ENCODE results near the gene CYP1A2.
"Not testable (repeated sequence)": the region's sequence is repeated elsewhere in the genome, so short reads cannot be mapped to it uniquely, and the experiment has no call there.

The CYP1A2 gene

DNA sequence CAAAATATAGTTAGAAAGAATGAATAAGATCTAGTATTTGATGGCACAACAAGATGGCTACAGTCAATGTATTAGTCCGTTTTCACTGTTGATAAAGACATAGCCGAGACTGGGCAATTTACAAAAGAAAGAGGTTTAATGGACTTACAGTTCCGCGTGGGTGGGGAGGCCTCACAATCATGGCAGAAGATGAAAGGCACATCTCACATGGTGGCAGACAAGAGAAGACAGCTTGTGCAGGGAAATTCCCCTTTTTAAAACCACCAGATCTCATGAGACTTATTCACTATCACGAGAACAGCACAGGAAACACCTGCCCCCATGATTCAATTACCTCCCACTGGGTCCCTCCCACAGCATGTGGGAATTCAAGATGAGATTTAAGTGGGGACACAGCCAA lies 10.4 kb upstream of the CYP1A2 start:
- DNase-seq (ENCODE audit: low read depth) = not testable (repeated sequence)

DNA sequence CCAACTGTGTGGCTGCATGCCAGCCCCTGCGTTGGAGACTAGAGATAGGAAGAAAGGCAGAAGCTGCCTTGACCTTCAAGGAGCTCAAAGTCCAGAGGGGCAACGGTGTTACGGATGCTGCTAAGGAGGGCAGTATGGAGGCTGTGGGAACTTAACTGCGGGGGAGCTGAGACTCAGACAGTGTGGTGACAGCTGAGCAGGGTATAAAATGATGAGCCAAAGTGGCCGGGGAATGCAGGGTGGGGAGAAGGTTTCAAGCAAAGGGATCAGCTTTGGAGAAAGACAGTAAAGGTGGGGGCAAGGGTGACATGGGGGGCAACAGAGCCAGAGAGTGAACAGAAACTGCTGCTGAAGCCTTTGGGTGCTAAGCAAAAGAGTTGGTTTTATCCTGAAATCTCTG lies 6.2 kb upstream of the CYP1A2 start:
- DNase-seq (ENCODE audit: low read depth) = no peak

DNA sequence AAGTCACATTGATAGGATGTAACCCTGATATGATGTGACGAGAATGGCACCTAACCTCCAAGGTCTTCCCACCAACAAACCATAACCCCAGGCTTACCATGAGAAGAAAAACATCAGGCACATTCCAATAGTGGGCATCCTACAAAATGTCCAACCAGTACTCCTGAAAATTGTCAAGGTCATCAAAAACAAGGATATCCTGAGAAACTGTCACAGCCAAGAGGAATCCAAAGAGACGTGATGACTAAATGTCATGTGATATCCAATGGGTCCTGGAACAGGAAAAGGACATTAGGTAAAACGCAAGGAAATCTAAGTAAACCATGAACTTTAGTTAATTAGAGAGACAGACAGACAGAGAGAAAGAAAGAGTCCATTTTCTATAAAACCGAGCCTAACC lies 2.3 kb upstream of the CYP1A2 start:
- DNase-seq (ENCODE audit: low read depth) = no peak

DNA sequence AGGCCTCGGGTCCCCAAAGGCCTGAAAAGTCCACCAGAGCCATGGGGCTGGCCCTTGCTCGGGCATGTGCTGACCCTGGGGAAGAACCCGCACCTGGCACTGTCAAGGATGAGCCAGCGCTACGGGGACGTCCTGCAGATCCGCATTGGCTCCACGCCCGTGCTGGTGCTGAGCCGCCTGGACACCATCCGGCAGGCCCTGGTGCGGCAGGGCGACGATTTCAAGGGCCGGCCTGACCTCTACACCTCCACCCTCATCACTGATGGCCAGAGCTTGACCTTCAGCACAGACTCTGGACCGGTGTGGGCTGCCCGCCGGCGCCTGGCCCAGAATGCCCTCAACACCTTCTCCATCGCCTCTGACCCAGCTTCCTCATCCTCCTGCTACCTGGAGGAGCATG lies 1.2 kb downstream of the CYP1A2 start:
- no peak for DNase-seq (ENCODE audit: low read depth)

DNA sequence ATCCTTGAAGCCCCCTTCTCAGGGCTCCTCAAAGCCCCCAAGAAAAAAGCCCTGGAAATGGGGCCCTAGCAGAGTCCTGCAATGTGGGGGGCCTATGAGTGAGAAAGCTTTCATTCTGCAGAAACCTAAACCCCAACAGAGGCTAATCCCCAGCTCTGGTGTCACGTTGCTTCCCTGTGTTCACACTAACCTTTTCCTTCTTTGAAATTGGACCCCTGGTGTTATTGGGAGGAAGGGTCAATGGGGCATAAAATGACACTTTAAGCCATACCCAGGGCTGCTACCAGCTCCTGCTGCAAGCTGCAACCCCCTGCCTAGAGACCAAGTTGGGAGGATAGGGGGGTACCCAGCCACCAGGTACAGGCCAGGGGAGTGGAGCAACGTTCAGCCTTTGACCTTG lies 2.1 kb downstream of the CYP1A2 start:
- no peak for DNase-seq (ENCODE audit: low read depth)

DNA sequence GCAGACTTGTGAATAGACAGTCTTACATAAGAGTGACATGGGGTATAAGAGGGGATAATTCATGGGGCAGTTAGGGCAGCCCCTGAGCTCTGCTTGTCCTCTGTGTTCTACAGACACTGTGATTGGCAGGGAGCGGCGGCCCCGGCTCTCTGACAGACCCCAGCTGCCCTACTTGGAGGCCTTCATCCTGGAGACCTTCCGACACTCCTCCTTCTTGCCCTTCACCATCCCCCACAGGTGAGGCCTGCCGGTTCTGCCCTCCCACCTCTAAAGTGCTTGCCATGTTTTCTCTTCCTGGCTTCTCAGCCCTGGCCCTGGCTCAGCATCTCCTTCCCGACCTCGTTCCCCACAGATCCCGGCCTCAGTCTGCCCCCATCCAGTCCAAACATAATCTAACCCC lies 3.4 kb downstream of the CYP1A2 start:
- no peak for DNase-seq (ENCODE audit: low read depth)

DNA sequence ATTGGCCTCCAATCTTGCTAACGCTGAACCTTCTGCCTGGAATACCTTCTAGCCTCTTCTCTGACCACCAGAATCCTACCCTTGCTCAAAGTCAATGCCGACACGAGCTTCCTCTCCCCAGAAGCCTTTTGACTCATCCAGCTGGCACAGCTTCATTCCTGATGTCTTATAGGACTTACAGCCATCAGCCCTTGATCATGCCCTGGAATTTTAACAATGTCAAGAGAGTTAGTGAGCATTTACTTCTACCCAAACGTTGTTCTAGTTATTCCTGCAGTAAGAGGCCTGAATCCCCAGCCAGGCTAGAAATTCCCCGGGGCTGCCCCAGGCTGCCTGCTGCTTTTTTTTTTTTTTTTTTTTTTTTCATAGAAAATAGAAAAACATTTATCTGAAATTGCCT lies 3.9 kb downstream of the CYP1A2 start:
- no peak for DNase-seq (ENCODE audit: low read depth)

DNA sequence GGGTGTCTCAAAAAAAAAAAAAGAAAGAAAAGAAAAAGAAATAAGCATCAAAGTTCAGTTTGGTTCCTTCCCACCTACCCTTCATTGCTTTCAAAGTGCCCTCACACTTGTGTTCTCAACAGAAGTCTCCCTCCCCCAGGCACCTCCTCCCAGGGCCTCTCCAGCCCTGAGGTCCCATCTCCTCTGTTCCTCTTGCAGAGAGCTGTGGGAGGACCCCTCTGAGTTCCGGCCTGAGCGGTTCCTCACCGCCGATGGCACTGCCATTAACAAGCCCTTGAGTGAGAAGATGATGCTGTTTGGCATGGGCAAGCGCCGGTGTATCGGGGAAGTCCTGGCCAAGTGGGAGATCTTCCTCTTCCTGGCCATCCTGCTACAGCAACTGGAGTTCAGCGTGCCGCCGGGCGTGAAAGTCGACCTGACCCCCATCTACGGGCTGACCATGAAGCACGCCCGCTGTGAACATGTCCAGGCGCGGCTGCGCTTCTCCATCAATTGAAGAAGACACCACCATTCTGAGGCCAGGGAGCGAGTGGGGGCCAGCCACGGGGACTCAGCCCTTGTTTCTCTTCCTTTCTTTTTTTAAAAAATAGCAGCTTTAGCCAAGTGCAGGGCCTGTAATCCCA lies 6.1 kb downstream of the CYP1A2 start:
- no peak for DNase-seq (ENCODE audit: low read depth)

DNA sequence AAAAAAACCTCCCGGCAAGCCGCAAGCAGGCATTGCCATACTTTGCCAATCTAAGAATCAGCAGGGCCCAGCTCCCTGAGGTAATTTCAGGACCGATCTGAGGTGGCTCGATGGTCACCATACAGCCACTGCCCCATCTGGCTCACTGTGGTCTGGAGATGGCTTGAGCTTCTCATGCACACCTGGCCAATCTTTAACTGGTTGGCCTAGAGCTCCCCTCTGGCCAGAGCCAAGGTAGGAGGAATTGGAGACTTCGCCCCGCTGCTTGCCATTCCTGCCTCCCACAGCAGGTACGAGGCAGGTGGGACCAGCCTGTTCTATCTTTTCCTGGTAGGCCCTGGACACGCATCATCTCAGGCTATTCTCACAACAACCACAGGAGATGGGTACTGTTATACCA lies 10.1 kb downstream of the CYP1A2 start:
- DNase-seq (ENCODE audit: low read depth) = no peak

DNA sequence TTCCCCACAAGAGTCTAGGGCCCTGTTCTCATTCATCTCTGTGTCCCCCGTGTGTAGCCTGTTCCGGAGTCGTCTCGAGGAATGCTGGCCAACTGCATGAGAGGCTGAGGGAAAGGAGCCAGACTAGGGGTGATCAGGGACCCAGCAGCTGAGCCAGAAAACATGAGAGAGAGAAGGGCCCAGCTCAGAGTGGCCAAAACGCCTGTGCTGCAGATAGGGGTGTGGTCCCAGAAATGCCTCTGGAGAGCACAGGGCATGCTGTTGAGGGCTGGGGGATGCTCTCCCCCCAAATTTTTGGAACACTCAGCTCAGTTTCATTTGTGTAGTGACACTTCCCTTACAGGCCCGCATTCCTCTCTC lies 14.1 kb downstream of the CYP1A2 start:
- DNase-seq (ENCODE audit: low read depth) = no peak

DNA sequence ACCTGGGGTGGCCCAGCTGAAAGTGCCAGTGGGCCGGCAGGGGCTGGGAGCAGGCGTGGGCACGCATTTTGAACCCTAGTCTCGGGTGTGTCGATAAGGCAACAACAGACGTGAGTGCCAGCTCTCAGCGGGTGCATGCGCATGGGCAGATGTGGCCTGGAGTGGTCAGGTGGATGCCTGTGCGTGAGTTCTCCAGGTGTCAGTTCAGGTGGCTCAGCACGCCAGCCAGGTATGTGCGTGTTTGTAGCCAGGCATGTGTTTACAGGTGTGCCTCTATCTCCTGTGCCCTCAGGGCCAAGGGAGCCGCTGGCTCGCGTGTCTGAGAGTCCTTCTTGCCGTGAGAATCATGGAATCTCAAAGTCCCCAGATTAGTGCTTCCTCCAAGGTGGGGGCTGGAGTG lies 14.8 kb downstream of the CYP1A2 start:
- no peak for DNase-seq (ENCODE audit: low read depth)

DNA sequence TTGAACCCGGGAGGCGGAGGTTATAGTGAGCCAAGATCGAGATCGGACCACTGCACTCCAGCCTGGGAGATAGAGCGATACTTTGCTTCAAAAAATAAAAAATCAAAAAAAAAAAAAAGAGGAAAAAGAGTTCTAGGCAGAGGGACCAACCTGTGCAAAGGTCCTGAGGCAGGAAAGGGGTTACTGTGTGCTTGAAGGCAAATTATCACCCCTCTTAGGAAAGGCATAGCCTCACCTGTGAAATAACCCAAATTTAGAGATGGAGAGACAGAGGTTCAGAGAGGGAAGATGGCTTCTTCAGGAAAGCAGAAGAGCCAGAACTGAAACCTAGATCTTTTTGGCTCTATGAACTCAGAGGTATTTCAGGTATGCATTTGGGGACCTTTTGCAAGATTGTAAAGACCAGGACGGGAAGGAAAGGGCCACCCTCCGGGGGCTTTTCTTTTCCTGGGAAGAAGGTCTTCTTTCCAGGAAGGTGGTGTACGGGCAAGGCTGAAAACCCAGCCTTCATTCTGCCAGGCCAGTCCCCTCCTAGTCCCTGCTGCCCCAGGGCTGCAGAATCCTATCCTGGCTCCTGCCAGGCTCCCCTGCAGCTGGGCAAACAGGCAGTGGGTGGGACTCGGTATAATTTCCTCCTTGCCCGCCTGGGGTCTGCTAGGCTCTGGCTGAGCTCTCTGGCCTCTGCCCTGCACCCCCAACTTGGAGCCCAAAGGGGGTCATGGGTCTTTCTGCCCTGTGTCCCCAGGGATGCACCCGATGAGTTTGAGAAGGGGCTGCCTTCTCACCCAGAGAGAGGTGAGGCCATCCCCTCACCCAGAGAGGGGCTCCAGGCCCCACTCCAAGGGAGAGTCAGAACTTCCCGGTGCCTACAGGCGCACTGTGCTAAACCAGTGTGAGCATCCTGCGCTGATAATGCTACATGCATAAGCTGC lies 18.8 kb downstream of the CYP1A2 start:
- no peak for DNase-seq (ENCODE audit: low read depth)

DNA sequence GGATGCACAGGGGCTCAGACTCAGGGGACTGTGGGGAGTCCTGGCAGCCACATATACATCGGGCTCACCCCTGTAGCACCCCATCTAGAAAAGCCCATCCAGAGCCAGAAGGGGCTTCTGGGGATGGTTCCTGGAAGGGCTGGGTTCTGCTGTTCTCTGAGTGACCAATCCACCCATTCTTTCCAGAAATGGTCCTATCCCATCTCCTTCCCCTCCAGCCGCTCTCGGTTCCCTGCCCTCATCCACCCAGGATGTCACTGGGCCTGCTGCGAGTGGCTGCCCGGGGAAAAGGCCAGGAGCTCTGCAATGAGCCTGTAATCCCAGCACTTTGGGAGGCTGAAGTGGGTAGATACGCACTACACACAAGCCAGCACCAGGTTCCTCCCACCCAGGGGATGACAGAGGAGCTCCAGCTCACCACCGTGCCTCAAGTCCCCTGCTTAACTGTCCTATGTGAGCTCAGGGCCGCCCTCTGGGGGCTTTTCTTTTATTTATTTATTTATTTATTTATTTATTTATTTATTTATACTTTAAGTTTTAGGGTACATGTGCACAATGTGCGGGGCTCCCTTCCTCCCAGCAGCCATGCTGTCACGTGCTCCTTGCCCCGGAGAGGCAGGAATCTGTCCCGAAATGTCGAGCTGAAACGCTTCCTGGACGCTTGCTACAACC lies 19.6 kb downstream of the CYP1A2 start:
- no peak for DNase-seq (ENCODE audit: low read depth)

DNA sequence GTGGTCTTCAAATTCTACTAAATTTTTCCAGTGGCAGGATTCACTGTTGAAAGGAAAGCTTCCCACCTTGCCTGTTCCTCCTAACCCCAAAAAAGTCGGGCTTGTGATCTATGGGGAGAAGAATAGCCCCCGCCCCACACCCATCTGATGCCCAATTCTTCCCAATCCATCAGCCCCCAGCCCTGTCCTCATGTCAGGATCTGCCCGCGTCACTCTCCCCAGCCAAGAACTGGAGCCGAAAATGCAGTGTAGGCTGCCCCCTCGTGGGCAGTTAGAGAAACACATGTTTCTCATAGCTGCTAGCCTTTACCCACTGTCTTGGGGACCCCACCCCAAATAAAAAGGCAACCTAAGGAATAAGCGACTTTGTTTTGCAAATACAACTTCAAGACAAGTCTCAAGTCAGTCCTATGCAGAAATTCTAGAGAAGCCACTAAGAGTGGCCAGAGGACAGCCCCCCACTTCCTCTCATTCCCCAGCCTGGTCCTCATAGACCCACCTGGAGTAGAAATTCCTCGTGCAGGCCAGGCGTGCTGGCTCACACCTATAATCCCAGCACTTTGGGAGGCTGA lies 20.2 kb downstream of the CYP1A2 start:
- DNase-seq (ENCODE audit: low read depth) = no peak

DNA sequence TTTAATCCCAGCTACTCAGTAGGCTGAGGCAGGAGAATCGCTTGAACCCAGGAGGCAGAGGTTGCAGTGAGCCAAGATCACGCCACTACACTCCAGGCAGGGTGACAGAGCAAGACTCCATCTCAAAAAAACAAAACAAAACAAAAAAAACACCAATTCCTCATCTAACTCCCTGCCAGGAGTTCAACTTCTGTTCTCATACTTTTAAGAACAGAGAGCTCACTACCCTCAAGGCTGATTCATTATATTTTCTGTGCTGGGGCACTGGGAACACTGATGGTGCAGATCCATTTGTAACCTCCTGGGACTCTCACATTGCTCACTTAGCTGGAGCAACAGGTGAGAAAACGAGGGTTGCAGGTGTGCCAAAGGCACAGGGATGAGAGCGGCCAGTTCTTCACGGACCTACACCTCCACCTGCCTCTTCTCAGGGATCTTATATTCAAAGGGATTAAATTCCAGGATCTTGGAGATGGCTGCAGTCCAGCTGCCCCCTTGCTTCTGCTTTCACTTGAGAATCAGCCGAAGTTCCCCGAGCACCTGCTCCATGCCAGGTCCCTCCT lies 20.9 kb downstream of the CYP1A2 start:
- DNase-seq (ENCODE audit: low read depth) = no peak

DNA sequence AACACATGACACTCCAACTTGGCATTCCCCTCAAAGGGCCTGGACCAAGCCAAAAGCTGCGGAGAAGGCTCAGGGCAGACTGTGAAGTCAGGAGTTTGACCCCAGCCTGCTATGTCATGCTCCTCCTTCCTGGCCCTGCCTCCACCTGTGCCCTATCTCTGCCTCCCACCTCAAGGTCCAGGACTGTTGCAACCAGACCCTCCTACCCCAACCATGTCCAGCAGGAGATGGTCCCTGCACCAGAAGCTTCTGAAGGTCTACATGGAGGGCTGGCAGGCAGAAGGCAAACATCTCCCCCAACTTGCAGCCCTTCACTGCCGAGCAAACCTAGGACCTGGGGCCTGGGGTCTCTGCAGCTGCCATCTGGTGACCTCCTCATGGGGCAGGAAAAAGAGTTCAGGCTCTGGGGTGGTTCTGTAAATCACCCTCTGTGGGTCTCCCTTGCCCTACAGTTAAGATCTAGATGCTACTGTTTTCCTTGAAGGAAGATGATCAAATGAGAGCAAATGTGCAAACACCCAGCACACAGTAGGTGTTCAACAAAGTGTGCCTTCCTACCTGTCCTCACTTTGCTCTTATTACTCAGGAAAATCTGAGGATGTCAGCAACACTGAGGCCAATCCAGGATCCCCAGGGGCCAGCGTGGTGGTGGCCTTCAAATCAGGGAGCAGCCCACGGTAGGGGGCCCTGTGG lies 21.7 kb downstream of the CYP1A2 start:
- no peak for DNase-seq (ENCODE audit: low read depth)

DNA sequence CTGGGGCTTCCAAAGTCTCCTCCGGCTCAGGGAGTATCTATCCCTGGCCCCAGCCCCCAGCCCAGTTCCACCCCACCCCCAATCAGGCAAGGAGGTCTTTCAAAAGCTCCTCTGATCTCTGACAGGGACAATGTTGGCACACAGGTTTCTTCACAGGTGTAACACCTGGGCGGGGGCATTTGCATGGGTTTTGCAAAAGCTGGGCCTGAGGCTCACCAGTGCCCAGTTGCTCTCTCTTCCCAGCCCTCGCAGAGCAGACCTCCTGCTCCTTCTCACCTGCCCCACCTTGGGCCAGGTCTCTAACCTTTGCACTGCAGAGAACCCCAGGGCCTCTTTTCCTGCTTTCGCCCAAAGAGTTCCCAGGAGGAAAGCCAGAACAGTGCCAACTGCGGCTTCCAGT lies 24.7 kb downstream of the CYP1A2 start:
- DNase-seq (ENCODE audit: low read depth) = no peak

DNA sequence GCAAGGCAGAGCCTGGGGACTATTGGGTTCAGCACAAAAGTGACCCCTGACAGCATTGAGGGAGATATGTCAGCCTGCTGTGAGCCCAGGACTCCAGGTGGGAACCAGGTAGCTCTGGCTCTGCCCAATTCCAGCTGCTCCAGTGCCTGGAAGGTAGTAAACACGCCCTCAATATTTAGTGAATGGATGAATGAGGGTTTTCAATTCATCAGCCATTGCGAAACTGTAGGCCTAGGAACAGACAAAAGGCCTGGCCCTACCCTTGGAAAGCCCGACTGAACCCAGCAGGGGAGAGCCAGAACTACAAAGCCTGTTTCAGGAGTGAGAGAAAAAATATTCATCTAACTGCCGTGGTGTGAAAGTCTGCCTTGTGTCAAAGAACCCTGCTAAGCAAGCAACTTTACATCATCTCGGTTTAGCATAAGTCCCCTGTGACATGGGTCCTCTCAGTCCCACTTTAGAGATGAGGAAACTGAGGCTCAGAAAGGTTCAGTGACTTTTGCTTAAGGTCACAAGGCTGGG lies 25.1 kb downstream of the CYP1A2 start:
- no peak for DNase-seq (ENCODE audit: low read depth)

DNA sequence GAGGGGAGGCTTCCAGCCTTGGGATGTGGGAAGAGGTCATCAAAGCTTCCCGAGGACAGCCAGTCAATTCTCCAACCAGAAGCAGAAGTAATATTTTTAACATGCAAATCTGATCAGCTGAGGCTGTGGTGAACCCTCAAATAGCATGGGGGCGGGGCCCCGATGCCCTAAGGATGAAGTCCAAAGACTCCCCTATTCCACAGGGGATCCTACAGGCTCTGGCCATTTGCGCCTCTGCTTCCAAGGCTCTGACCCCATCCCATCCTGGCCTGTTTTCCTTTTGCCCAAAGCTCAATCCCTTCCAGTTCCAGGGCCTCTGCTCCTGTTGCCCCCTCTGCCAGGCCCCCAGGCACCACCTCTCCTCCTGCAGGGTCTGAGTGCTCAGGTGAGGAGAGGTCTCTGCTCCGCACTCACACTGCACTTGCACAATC lies 26.5 kb downstream of the CYP1A2 start:
- DNase-seq (ENCODE audit: low read depth) = no peak

DNA sequence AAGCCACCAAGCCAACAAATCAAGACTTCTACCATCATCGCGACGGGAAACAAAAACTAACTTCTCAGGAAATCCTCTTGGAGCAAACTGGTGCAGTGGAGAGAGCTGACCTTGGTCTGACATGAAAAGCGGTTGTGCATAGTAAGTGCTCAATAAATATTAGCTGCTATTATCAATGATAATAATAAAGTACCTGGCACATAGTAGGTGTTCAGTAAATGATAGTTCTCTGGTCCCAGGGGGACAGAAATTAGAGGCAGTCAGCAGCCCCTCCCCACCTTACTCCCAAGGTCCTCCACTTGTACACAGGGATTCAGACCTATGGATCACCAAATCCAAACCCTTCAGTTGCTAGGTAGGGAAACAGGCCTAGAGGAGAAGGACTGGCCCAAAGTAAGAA lies 27.2 kb downstream of the CYP1A2 start:
- DNase-seq (ENCODE audit: low read depth) = no peak

Measured in activated gamma-delta T cell treated with anti-CD3 and anti-CD28 coated beads, Interleukin-2, amount 50 U/mL, for 16 hours (primary cell).